ENCODE results near the gene C19orf73. TPM values are rescaled to one million over a fixed set of nuclear protein-coding genes. Genes with fewer than 3 reads are reported as not detected.

C19orf73 gene
- total and polyA plus RNA-seq, 3 experiments from 2014 or later = 1.4 to 3.1 (median 2.5) TPM

- CTCF ChIA-PET = interaction anchor here (1.0 to 2.3 kb wide), 3 partner anchors 8 to 22 kb away, joined by 3 to 5 read pairs (median 3); no protein-coding TSS in a partner anchor
- H3K4me1 ChIP-seq (ENCODE audit: insufficient read depth, low read length) = peaks cover 13% of the 10 kb centered on the region
- peaks cover 32 to 43% (median 38%) of the 10 kb centered on the region in 3 donors for H3K4me1 Mint-ChIP-seq
Observed at GRCh38 chr19:49119411-49120324, 725 bp upstream of the C19orf73 start, which contains the start of gene PPFIA3. Gene PPFIA3 (plus strand): TSS chr19:49119544. CDS start chr19:49127874, 8,330 bp downstream.

GRCh38 chr19:49117677-49118564 is 1.0 kb downstream of the C19orf73 start:
- H3K9me3 Mint-ChIP-seq = no peaks in the 10 kb centered on the region

More at GRCh38 chr19:49119411-49120324, 725 bp upstream of the C19orf73 start, which contains the start of gene PPFIA3:
- peak within 1 kb of the TSS; percentile 87 to 96 (median 90) for H3K27ac Mint-ChIP-seq
- H3K27me3 ChIP-seq (ENCODE audit: insufficient read depth, low read length, poor library complexity, severe bottlenecking) = no peaks in the 10 kb centered on the region
- POLR2A ChIA-PET = interaction anchor here (0.9 kb wide), 1 partner anchor 126 kb away, joined by 3 read pairs; the partner anchor contains the start of gene RUVBL2
- peak within 1 kb of the TSS; percentile 93 for H3K27ac ChIP-seq (ENCODE audit: low read depth, low read length)
- no peaks in the 10 kb centered on the region for H3K9me3 ChIP-seq (ENCODE audit: low read length)
- no peaks in the 10 kb centered on the region for H3K9me3 Mint-ChIP-seq
- H3K4me3 Mint-ChIP-seq = peak within 1 kb of the TSS; percentile 84 to 93 (median 87)
- peaks cover 0 to 3% (median 0%) of the 10 kb centered on the region in 3 donors for H3K36me3 Mint-ChIP-seq
- no peaks in the 10 kb centered on the region for H3K36me3 ChIP-seq (ENCODE audit: insufficient read depth, low read length)
- no peaks in the 10 kb centered on the region for H3K27me3 Mint-ChIP-seq
- DNase-seq = peak in 4 of 5 donors; percentile 16 to 60 (median 18)
- H3K4me3 ChIP-seq (ENCODE audit: low read length) = peak within 1 kb of the TSS; percentile 78

GRCh38 chr19:49116544-49116943 is 2.4 kb downstream of the C19orf73 start:
- Mint-ChIP-seq H3K27me3 (no peaks in the 10 kb centered on the region), H3K4me1 (peaks cover 41 to 57% (median 49%) of the 10 kb centered on the region in 3 donors), H3K9me3 (no peaks in the 10 kb centered on the region), H3K4me3 (peak overlapping the region; percentile 46 to 89 (median 73)), H3K36me3 (peaks cover 0 to 3% (median 0%) of the 10 kb centered on the region in 3 donors), H3K27ac (peak overlapping the region in 6 of 8 donors; percentile 28 to 87 (median 47))
- DNase-seq = no peak
- Histone ChIP-seq H3K9me3 (ENCODE audit: low read length) (no peaks in the 10 kb centered on the region), H3K27me3 (ENCODE audit: insufficient read depth, low read length, poor library complexity, severe bottlenecking) (no peaks in the 10 kb centered on the region), H3K4me1 (ENCODE audit: insufficient read depth, low read length) (peaks cover 18% of the 10 kb centered on the region), H3K4me3 (ENCODE audit: low read length) (no peak overlapping the region), H3K27ac (ENCODE audit: low read depth, low read length) (no peak overlapping the region), H3K36me3 (ENCODE audit: insufficient read depth, low read length) (no peaks in the 10 kb centered on the region)
- ChIA-PET POLR2A (interaction anchor here (0.8 kb wide), 1 partner anchor 12 kb away, joined by 3 read pairs; no protein-coding TSS in a partner anchor), CTCF (interaction anchor here (1.2 kb wide), 1 partner anchor 19 kb away, joined by 6 read pairs; no protein-coding TSS in a partner anchor)

More at GRCh38 chr19:49117677-49118564, 1.0 kb downstream of the C19orf73 start:
- Mint-ChIP-seq H3K36me3 (peaks cover 0 to 3% (median 0%) of the 10 kb centered on the region in 3 donors), H3K27me3 (no peaks in the 10 kb centered on the region), H3K27ac (peak overlapping the region; percentile 87 to 96 (median 90)), H3K4me1 (peaks cover 41 to 54% (median 49%) of the 10 kb centered on the region in 3 donors), H3K4me3 (peak overlapping the region; percentile 84 to 93 (median 87))
- Histone ChIP-seq H3K27me3 (ENCODE audit: insufficient read depth, low read length, poor library complexity, severe bottlenecking) (no peaks in the 10 kb centered on the region), H3K4me3 (ENCODE audit: low read length) (peak overlapping the region; percentile 78), H3K27ac (ENCODE audit: low read depth, low read length) (peak overlapping the region; percentile 93), H3K4me1 (ENCODE audit: insufficient read depth, low read length) (peaks cover 18% of the 10 kb centered on the region), H3K9me3 (ENCODE audit: low read length) (no peaks in the 10 kb centered on the region), H3K36me3 (ENCODE audit: insufficient read depth, low read length) (no peaks in the 10 kb centered on the region)
- ChIA-PET POLR2A (interaction anchor here (0.6 kb wide), 1 partner anchor 7 kb away, joined by 3 read pairs; no protein-coding TSS in a partner anchor), CTCF (interaction anchor here (0.8 to 1.8 kb wide), 3 partner anchors 12 to 125 kb away, joined by 3 to 6 read pairs (median 5); partner anchors contain the start of genes GYS1 and RUVBL2)
- DNase-seq = no peak

GRCh38 chr19:49114630-49115363 is 4.1 kb downstream of the C19orf73 start:
- CTCF ChIA-PET = interaction anchor here (1.0 to 3.5 kb wide), 12 partner anchors 9 to 143 kb away, joined by 3 to 19 read pairs (median 7); partner anchors contain the start of genes GYS1 and RUVBL2
- H3K4me3 ChIP-seq (ENCODE audit: low read length) = peak overlapping the region; percentile 47
- Mint-ChIP-seq H3K36me3 (peaks cover 0 to 3% (median 0%) of the 10 kb centered on the region in 3 donors), H3K9me3 (no peaks in the 10 kb centered on the region), H3K27me3 (no peaks in the 10 kb centered on the region), H3K4me1 (peaks cover 34 to 48% (median 41%) of the 10 kb centered on the region in 3 donors), H3K27ac (peak overlapping the region in 5 of 8 donors; percentile 47 to 87 (median 77)), H3K4me3 (peak overlapping the region; percentile 78 to 88 (median 86))
- peak in 4 of 5 donors; percentile 14 to 60 (median 37) for DNase-seq
- H3K36me3 ChIP-seq (ENCODE audit: insufficient read depth, low read length) = no peaks in the 10 kb centered on the region
- peaks cover 18% of the 10 kb centered on the region for H3K4me1 ChIP-seq (ENCODE audit: insufficient read depth, low read length)
- no peaks in the 10 kb centered on the region for H3K9me3 ChIP-seq (ENCODE audit: low read length)
- no peaks in the 10 kb centered on the region for H3K27me3 ChIP-seq (ENCODE audit: insufficient read depth, low read length, poor library complexity, severe bottlenecking)
- H3K27ac ChIP-seq (ENCODE audit: low read depth, low read length) = peak overlapping the region; percentile 47
- POLR2A ChIA-PET = interaction anchor here (0.7 to 2.4 kb wide), 3 partner anchors 9 to 17 kb away, joined by 3 to 15 read pairs (median 3); no protein-coding TSS in a partner anchor

GRCh38 chr19:49113762-49114629 is 4.9 kb downstream of the C19orf73 start, which contains the start of gene LIN7B:
Gene LIN7B (plus strand): TSS chr19:49114370. CDS start chr19:49114405, 35 bp downstream.
- Mint-ChIP-seq H3K36me3 (peaks cover 0 to 7% (median 0%) of the 10 kb centered on the region in 3 donors), H3K27ac (peak within 1 kb of the TSS; percentile 60 to 93 (median 86)), H3K27me3 (no peaks in the 10 kb centered on the region), H3K4me3 (peak within 1 kb of the TSS; percentile 82 to 91 (median 87)), H3K9me3 (no peaks in the 10 kb centered on the region), H3K4me1 (peaks cover 34 to 47% (median 41%) of the 10 kb centered on the region in 3 donors)
- Histone ChIP-seq H3K9me3 (ENCODE audit: low read length) (no peaks in the 10 kb centered on the region), H3K4me1 (ENCODE audit: insufficient read depth, low read length) (peaks cover 18% of the 10 kb centered on the region), H3K4me3 (ENCODE audit: low read length) (peak within 1 kb of the TSS; percentile 62), H3K27me3 (ENCODE audit: insufficient read depth, low read length, poor library complexity, severe bottlenecking) (no peaks in the 10 kb centered on the region), H3K36me3 (ENCODE audit: insufficient read depth, low read length) (no peaks in the 10 kb centered on the region), H3K27ac (ENCODE audit: low read depth, low read length) (peak within 1 kb of the TSS; percentile 47)
- ChIA-PET CTCF (interaction anchor here (0.9 to 3.5 kb wide), 16 partner anchors 8 to 142 kb away, joined by 3 to 19 read pairs (median 6); partner anchors contain the start of genes GYS1 and RUVBL2), POLR2A (interaction anchor here (0.5 to 2.4 kb wide), 5 partner anchors 8 to 26 kb away, joined by 3 to 15 read pairs (median 3); no protein-coding TSS in a partner anchor)
- DNase-seq = peak; percentile 72 to 83 (median 82)
